Esophagus squamous epithelium (tissue), 5 donors: Measurements from ENCODE around the gene PRODH2. TPM values are rescaled to one million over a fixed set of nuclear protein-coding genes. Genes with fewer than 3 reads are reported as not detected.

Experiments used
- DNase-seq: peaks from one replicate; lab custom pipeline; 2025; lab: John Stamatoyannopoulos, UW
- H3K27ac ChIP-seq, 4 donors: fragments of 200-600 bp; sonication (generic); one replicate each; pipeline ENCODE4 v1.5.1; 2016 to 2019; ENCODE audit warnings: mild to moderate bottlenecking in 1 of 4
- H3K27me3 ChIP-seq, 4 donors: fragments of 200-600 bp; sonication (generic); 1 replicate in 3 of 4; 2 replicates in 1 of 4; pipeline versions ENCODE4 v1.5.1 to v1.6.0; 2017 to 2021; ENCODE audit warnings: antibody characterized with exemption in 1 of 4
- H3K36me3 ChIP-seq, 3 donors: fragments of 200-600 bp; sonication (generic); one replicate each; pipeline ENCODE4 v1.5.1; 2016 to 2019
- H3K4me1 ChIP-seq, 3 donors: fragments of 200-600 bp; sonication (generic); one replicate each; pipeline ENCODE4 v1.5.1; 2017 to 2019
- H3K4me3 ChIP-seq, 4 donors: fragments of 200-600 bp; sonication (generic); 1 replicate in 3 of 4; 2 replicates in 1 of 4; pipeline ENCODE4 v1.5.1; 2016 to 2019; ENCODE audit warnings: mild to moderate bottlenecking in 2 of 4, moderate library complexity in 1 of 4
- H3K9me3 ChIP-seq, 3 donors: fragments of 200-600 bp; sonication (generic); one replicate each; pipeline ENCODE4 v1.5.1; 2016 to 2019
- CTCF ChIP-seq, 6 experiments: fragments of 450-650 bp in 4 of 6; fragments of 200-600 bp in 2 of 6; sonication (generic) in 2 of 6; IDR thresholded peaks; one replicate each; pipeline ENCODE4 v1.5.1; 2016 to 2019; ENCODE audit warnings: antibody characterized with exemption in 6 of 6, mild to moderate bottlenecking in 4 of 6, moderate library complexity in 4 of 6
- POLR2A ChIP-seq, 4 donors: fragments of 450-650 bp; IDR thresholded peaks; one replicate each; pipeline ENCODE4 v1.6.1; 2017; ENCODE audit warnings: antibody characterized with exemption in 4 of 4, mild to moderate bottlenecking in 4 of 4, moderate library complexity in 3 of 4
- WGBS, 2 donors: methylation state at CpG; one replicate each; pipeline ENCODE4 v1.1.5; 2018; 5-methylcytosine and 5-hydroxymethylcytosine counted together
- intact Hi-C: fragments of 100-400 bp; cut with DNase I; formaldehyde crosslinking; loops from one replicate; pipeline ENCODE4 v1.15.0; 2022
- total RNA-seq, 4 donors: library from RNA; depleted of rRNA; stranded (reverse); fragments of >200 nt; gene quantifications; one replicate each; pipeline ENCODE4 v1.1.0, GENCODE V29; 2016
- donor health status: DM: yes; HTN: yes; CAD: no.

The PRODH2 gene
- total RNA-seq, 4 donors from 2014 or later, result not detected

GRCh38 chr19:35847911-35848310, 35.3 kb upstream of the PRODH2 start:
- no peak for TF ChIP-seq CTCF (IDR thresholded peaks at IDR 0.05)
- TF ChIP-seq POLR2A (IDR thresholded peaks at IDR 0.05), result no peak
- Histone ChIP-seq H3K4me1 (peaks cover 13 to 22% (median 14%) of the 10 kb centered on the region in 3 donors), H3K27ac (no peak overlapping the region), H3K9me3 (no peaks in the 10 kb centered on the region), H3K36me3 (no peaks in the 10 kb centered on the region), H3K27me3 (peaks cover 9 to 95% (median 18%) of the 10 kb centered on the region in 4 donors), H3K4me3 (no peak overlapping the region)
- intact Hi-C loops, result no loop called here
- no peak for DNase-seq
- 83 to 100% methylated on average over 1 to 4 of the region's 8 CpGs for WGBS, 2 donors

- intact Hi-C loops, result no loop called here
- peaks cover 9 to 95% (median 18%) of the 10 kb centered on the region in 4 donors for H3K27me3 ChIP-seq
- H3K4me3 ChIP-seq, result peak overlapping the region in 3 of 4 donors; percentile 10 to 48 (median 28)
Measured at GRCh38 chr19:35846038-35846668, 33.5 kb upstream of the PRODH2 start.

DNA sequence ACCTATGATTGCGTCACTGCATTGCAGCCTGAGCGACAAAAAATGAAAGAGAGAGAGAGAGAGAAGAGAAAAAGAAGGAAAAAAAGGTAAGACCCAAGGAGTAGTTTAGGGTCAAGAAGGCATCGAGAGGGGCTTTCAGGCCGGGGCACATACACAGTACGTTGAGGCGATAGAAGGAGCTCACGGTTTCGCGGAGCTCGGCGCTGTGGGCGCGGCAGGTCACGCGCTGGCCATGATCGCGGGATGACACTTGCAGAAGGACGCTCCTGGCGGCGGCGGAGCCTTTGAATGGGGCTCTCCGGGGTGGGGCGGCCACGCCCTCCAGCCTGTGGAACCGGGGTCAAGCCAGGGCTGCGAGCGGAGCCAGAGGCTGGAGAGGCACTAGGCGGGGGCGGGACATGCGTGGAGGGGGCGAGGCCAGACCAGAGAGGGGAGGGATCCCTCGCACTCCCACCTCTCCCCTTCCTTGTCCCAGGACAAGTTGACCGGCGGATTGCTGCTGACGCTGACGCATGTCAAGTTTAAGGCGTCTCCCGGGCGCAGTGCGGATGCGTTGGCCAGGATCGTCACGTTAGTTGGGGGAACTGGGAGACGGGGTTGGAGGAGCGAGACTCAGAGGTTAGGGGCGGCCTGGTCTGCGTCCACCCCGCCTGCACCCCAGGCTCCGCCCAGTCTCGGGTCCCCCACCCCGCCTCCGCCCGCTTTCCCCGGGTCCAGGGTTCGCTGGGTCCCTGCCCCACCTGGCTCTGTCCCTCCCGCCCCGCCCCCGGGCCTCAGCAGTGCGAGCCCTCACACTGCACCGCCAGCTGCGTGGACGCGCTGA, 32.8 kb upstream of the PRODH2 start:
- intact Hi-C loops, result no loop called here
- Histone ChIP-seq H3K4me3 (peak overlapping the region in 3 of 4 donors; percentile 10 to 48 (median 28)), H3K9me3 (no peaks in the 10 kb centered on the region), H3K36me3 (no peaks in the 10 kb centered on the region), H3K4me1 (peaks cover 13 to 22% (median 14%) of the 10 kb centered on the region in 3 donors), H3K27me3 (peaks cover 9 to 88% (median 18%) of the 10 kb centered on the region in 4 donors), H3K27ac (no peak overlapping the region)
- TF ChIP-seq POLR2A (IDR thresholded peaks at IDR 0.05) (no peak), CTCF (IDR thresholded peaks at IDR 0.05) (no peak)
- DNase-seq, result no peak
- 5 to 17% methylated on average over 17 to 35 of the region's 63 CpGs for WGBS, 2 donors

More at GRCh38 chr19:35846038-35846668, 33.5 kb upstream of the PRODH2 start:
- DNase-seq, result no peak
- TF ChIP-seq POLR2A (IDR thresholded peaks at IDR 0.05), result no peak
- TF ChIP-seq CTCF (IDR thresholded peaks at IDR 0.05), result no peak
- Histone ChIP-seq H3K27ac (no peak overlapping the region), H3K36me3 (no peaks in the 10 kb centered on the region), H3K4me1 (peaks cover 13 to 22% (median 14%) of the 10 kb centered on the region in 3 donors), H3K9me3 (no peaks in the 10 kb centered on the region)
- WGBS, 2 donors, result 0 to 6% methylated on average over 2 to 3 of the region's 26 CpGs

- peaks cover 9 to 80% (median 18%) of the 10 kb centered on the region in 4 donors for H3K27me3 ChIP-seq
- no peak overlapping the region for H3K27ac ChIP-seq
- DNase-seq, result no peak
- no peak for TF ChIP-seq CTCF (IDR thresholded peaks at IDR 0.05)
- no peak for TF ChIP-seq POLR2A (IDR thresholded peaks at IDR 0.05)
- no peaks in the 10 kb centered on the region for H3K9me3 ChIP-seq
- H3K4me1 ChIP-seq, result peaks cover 13 to 22% (median 14%) of the 10 kb centered on the region in 3 donors
- intact Hi-C loops, result no loop called here
- peak overlapping the region in 2 of 4 donors; percentile 10 to 28 for H3K4me3 ChIP-seq
- 55 to 56% methylated on average over 16 of the region's 16 CpGs for WGBS, 2 donors
- no peaks in the 10 kb centered on the region for H3K36me3 ChIP-seq
Measured at GRCh38 chr19:35844482-35845214, 32.0 kb upstream of the PRODH2 start.
